ENCODE measurements around the gene LYZL6.
A peak's percentile ranks its signal among the peaks of the same experiment; 100 is the strongest.
"Not testable (repeated sequence)": the region's sequence is repeated elsewhere in the genome, so short reads cannot be mapped to it uniquely, and the experiment has no call there.

Gene LYZL6

GRCh38 chr17:35906191-35906925 lies 37.2 kb downstream of the LYZL6 start:
- no peak for DNase-seq

GRCh38 chr17:35903451-35903850 lies 40.1 kb downstream of the LYZL6 start:
- no peak for DNase-seq

GRCh38 chr17:35901631-35902175 lies 41.8 kb downstream of the LYZL6 start:
- no peak for DNase-seq

- no peak for DNase-seq
Observed at GRCh38 chr17:35900708-35901480, 42.6 kb downstream of the LYZL6 start.

GRCh38 chr17:35900280-35900679 lies 43.2 kb downstream of the LYZL6 start:
- DNase-seq, result no peak

GRCh38 chr17:35898283-35899070 lies 45.0 kb downstream of the LYZL6 start:
- peak; percentile 5 for DNase-seq

- not testable (repeated sequence) for DNase-seq
Observed at GRCh38 chr17:35897772-35898171, 45.7 kb downstream of the LYZL6 start.

GRCh38 chr17:35895636-35896587 lies 47.6 kb downstream of the LYZL6 start:
- DNase-seq, result no peak

- DNase-seq, result no peak
Observed at GRCh38 chr17:35894206-35894605, 49.3 kb downstream of the LYZL6 start.

- DNase-seq, result no peak
Observed at GRCh38 chr17:35893751-35894150, 49.8 kb downstream of the LYZL6 start.

- DNase-seq, result no peak
Observed at GRCh38 chr17:35892091-35893035, 51.1 kb downstream of the LYZL6 start.

GRCh38 chr17:35891269-35891668 lies 52.2 kb downstream of the LYZL6 start:
- DNase-seq, result no peak

- DNase-seq, result peak; percentile 66
Observed at GRCh38 chr17:35890774-35891155, 52.7 kb downstream of the LYZL6 start.

GRCh38 chr17:35889818-35890773 lies 53.4 kb downstream of the LYZL6 start:
- peak; percentile 48 for DNase-seq

- DNase-seq, result no peak
Observed at GRCh38 chr17:35889241-35889640, 54.3 kb downstream of the LYZL6 start.
